Karpas-422 (cell line): ENCODE measurements around the gene UCP2. TPM values are rescaled to one million over a fixed set of nuclear protein-coding genes. Genes with fewer than 3 reads are reported as not detected.

Experiments
- DNase-seq: peaks from one replicate; pipeline ENCODE4 v3.0.0-alpha.2; 2015
- H2AFZ ChIP-seq: fragments of 200-600 bp; sonication (generic); 2 replicates; pipeline ENCODE4 v1.6.1; 2014; ENCODE audit warnings: antibody characterized with exemption, low read length, mixed read lengths
- H3K27ac ChIP-seq: fragments of 200-600 bp; sonication (generic); 2 replicates; pipeline ENCODE4 v1.5.1; 2014; ENCODE audit warnings: mild to moderate bottlenecking, low read length, moderate library complexity
- H3K27me3 ChIP-seq: fragments of 200-600 bp; sonication (generic); 2 replicates; pipeline ENCODE4 v1.6.1; 2014; ENCODE audit warnings: low read length, mixed read lengths
- H3K36me3 ChIP-seq: fragments of 200-600 bp; sonication (generic); 2 replicates; pipeline ENCODE4 v1.6.1; 2014; ENCODE audit warnings: low read length, mixed read lengths; ENCODE audit not compliant: insufficient read depth
- H3K4me1 ChIP-seq: fragments of 200-600 bp; sonication (generic); 2 replicates; pipeline ENCODE4 v1.6.1; 2014; ENCODE audit warnings: mild to moderate bottlenecking, low read length, mixed read lengths
- H3K4me2 ChIP-seq: fragments of 200-600 bp; sonication (generic); 2 replicates; pipeline ENCODE4 v1.6.1; 2014; ENCODE audit warnings: low read length, low read depth, mild to moderate bottlenecking; ENCODE audit not compliant: poor library complexity, severe bottlenecking
- H3K4me3 ChIP-seq: fragments of 200-600 bp; sonication (generic); 2 replicates; pipeline ENCODE4 v1.5.1; 2014; ENCODE audit warnings: mild to moderate bottlenecking, antibody characterized with exemption, low read length, mixed read lengths
- H3K79me2 ChIP-seq: fragments of 200-600 bp; sonication (generic); 2 replicates; pipeline ENCODE4 v1.6.1; 2014; ENCODE audit warnings: mild to moderate bottlenecking, low read length, mixed read lengths
- H3K9ac ChIP-seq: fragments of 200-600 bp; sonication (generic); 2 replicates; pipeline ENCODE4 v1.6.0; 2014; ENCODE audit warnings: low read length
- H3K9me2 ChIP-seq: fragments of 200-600 bp; sonication (generic), shearing (Covaris generic); replicated peaks from 2 replicates; pipeline ENCODE4 v1.6.0; 2014; ENCODE audit warnings: mild to moderate bottlenecking, low read length, moderate library complexity; ENCODE audit not compliant: insufficient read depth
- H3K9me3 ChIP-seq: fragments of 300-700, 200-600 bp; sonication (generic); 2 replicates; pipeline ENCODE4 v1.6.1; 2014; ENCODE audit warnings: low read length, mixed read lengths
- H4K20me1 ChIP-seq: fragments of 200-600 bp; sonication (generic); 2 replicates; pipeline ENCODE4 v1.6.1; 2014; ENCODE audit warnings: mild to moderate bottlenecking, antibody characterized with exemption, low read length, low read depth; ENCODE audit not compliant: insufficient read depth
- total RNA-seq: library from RNA; depleted of rRNA; stranded (reverse); fragments of >200 nt; shearing (Covaris generic); gene quantifications from 2 replicates; pipeline ENCODE4 v1.2.3, GENCODE V29; 2014; ENCODE audit warnings: low replicate concordance

UCP2 gene
- total RNA-seq, 1 experiment from 2014 or later = 274 TPM

DNA sequence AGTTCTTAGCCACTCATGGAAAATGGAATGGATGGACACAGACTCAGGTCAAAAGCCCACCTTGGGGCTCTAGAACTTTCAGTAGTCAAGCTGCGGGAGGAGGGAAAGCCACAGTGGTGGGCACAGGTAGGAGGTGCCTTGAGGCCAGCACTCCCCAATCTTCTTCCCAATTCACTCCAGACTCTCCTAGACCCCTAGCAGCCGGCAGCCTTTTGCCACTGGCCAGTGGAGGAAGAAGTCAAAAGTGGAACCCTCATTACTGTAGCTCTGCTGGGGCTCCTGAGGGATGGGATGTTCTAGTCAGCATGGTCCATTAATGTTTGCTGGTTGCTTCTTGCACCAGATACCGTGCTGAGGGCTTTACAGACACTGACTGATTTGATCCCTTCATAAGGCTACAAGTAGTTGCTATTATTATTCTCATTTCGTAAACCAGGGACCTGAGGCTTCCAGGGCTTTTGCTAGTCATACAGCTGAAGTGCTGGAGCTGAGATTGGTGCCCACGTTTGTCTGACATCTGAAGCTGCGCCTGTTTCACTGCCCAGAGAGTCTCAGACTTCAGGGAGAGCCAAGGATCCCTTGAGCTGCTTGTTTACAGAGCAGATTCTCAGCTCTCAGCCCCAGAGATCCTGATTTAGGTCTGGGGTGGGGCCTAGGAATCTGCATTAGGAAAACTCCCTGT, 25.2 kb upstream of the UCP2 start:
- H3K79me2 ChIP-seq = no peaks in the 10 kb centered on the region
- H3K36me3 ChIP-seq = peaks cover 6% of the 10 kb centered on the region; the same call in 1 of the 2 replicates
- H3K4me2 ChIP-seq = no peak overlapping the region
- H3K4me1 ChIP-seq = peaks cover 30% of the 10 kb centered on the region
- no peaks in the 10 kb centered on the region for H3K27me3 ChIP-seq
- H3K9ac ChIP-seq = no peak overlapping the region
- DNase-seq = no peak
- no peaks in the 10 kb centered on the region for H3K9me3 ChIP-seq
- no peak overlapping the region for H3K27ac ChIP-seq
- H2AFZ ChIP-seq = no peak overlapping the region
- no peak overlapping the region for H3K4me3 ChIP-seq
- H4K20me1 ChIP-seq = 0 out of 2 replicates have a peak, but pooled peaks cover 4% of the 10 kb centered on the region
- H3K9me2 ChIP-seq = no peaks in the 10 kb centered on the region

DNA sequence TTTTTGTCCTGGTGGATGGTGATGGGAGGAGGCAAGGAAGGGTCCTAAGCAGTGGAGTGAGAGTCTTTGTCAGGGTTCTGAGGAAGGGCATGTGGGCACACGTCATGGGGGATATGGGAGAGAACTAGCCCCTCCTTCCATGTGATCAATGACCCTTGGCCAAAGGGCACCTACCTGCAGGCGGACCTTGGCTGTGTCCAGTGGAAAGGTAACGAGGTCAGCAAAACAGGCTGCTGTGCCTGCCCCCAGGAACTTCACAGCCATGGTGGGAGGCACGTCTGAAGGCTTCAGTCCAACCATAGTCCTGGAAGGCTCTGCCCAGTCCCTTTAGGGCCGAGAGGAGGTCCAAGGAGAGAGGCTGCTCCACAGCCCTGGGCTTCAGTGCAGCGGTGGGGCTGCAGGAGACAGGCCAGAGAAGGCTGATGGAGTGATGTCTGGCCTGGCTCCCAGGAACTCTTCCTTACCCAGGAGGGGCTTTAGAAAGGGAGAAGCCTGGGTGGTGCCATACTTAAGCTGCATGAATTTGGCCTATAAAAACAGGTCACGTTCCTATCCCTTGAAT, 24.2 kb upstream of the UCP2 start:
- Histone ChIP-seq H3K79me2 (no peaks in the 10 kb centered on the region), H3K9me3 (no peaks in the 10 kb centered on the region), H3K4me1 (peaks cover 28% of the 10 kb centered on the region), H4K20me1 (0 out of 2 replicates have a peak, but pooled peaks cover 4% of the 10 kb centered on the region), H3K9me2 (no peaks in the 10 kb centered on the region), H3K36me3 (peaks cover 12% of the 10 kb centered on the region; the same call in 1 of the 2 replicates), H2AFZ (no peak overlapping the region), H3K4me2 (no peak overlapping the region), H3K9ac (no peak overlapping the region), H3K27me3 (no peaks in the 10 kb centered on the region), H3K27ac (no peak overlapping the region), H3K4me3 (no peak overlapping the region)
- no peak for DNase-seq

DNA sequence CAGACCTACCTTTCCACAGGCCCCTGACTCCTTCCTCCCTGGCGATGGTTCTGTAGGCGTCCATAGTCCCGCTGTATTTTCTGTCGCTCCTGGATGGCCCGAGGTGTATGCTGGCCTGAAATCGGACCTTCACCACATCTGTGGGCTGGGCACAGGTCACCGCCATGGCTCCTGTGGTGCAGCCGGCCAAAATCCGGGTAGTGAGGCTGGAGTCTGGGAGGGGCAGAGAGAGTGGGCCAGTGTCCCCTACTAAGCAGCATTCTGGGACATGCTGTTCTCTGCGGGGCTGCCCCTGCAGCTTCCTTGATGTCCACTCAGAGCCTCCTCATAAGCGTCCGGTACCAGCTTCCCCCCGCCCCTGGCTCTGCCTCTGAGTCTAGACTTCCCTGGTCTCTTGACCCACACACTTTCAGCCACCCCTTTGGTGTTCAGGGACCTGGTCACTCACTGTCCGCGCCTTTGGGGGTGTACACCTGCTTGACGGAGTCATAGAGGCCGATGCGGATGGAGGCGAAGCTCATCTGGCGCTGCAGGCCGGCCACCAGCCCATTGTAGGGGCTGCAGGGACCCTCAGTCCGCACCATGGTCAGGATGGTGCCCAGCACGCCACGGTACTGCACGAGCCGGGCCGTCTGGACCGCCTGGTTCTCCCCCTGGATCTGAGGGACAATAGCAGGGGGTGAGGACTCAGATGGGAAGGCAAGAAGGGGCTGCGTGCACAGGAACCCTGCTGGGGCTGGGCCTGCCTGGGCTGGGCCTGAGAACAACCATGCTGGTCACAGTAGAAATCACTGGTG, 23.3 kb upstream of the UCP2 start:
- H3K27ac ChIP-seq = no peak overlapping the region
- H3K9me3 ChIP-seq = no peaks in the 10 kb centered on the region
- H4K20me1 ChIP-seq = peaks cover 2% of the 10 kb centered on the region; the same call in 1 of the 2 replicates
- no peaks in the 10 kb centered on the region for H3K79me2 ChIP-seq
- no peak for DNase-seq
- no peaks in the 10 kb centered on the region for H3K27me3 ChIP-seq
- H3K36me3 ChIP-seq = peaks cover 17% of the 10 kb centered on the region; the same call in 1 of the 2 replicates
- no peaks in the 10 kb centered on the region for H3K9me2 ChIP-seq
- H3K4me1 ChIP-seq = peaks cover 19% of the 10 kb centered on the region
- H3K9ac ChIP-seq = no peak overlapping the region
- no peak overlapping the region for H3K4me3 ChIP-seq
- no peak overlapping the region for H3K4me2 ChIP-seq
- H2AFZ ChIP-seq = no peak overlapping the region

DNA sequence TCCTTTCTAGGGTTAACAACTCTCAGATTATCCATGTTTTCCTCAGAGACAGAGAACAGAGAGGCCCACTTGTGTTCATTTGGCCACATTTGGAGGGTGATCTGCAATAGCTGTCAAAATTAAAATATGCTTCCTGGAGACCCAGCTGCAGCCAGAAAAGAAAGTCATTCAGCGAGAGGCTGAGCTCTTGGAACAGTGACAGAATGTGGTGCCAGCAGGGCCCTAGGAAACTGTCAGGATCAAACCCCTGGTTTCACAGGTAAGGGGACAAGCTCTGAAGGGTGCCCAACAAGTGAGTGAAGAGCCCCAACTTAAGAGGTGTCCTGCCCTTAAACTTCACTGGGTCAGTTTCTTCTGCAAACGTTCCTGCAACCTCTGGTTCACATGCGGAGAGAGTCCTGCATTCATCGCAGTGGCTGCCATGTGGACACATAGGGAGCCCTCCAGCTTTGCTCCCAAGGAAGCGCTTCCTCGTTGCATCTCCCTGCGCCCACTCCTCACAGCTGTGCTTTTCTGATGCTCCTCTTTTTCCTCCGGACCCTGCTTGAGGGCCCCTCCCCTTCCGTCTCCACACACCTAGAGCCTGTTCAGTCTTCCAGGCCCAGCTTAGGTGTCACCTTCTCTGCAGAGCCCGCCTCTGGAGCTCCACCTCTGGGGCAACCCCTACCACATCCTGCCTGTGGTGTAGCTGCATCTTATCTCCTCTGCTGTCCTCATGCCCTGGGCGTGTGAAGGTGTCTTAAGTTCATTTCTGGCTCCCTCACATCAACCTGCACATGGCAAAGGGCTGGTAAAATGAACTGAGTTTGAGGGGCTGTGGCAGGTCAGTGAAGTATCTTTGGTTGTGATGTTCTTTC, 22.3 kb upstream of the UCP2 start:
- H3K27ac ChIP-seq = no peak overlapping the region
- H3K79me2 ChIP-seq = no peaks in the 10 kb centered on the region
- no peak overlapping the region for H2AFZ ChIP-seq
- H4K20me1 ChIP-seq = no peaks in the 10 kb centered on the region; the same call in 1 of the 2 replicates
- H3K4me1 ChIP-seq = peaks cover 19% of the 10 kb centered on the region
- no peaks in the 10 kb centered on the region for H3K9me3 ChIP-seq
- no peak for DNase-seq
- peaks cover 17% of the 10 kb centered on the region; the same call in 1 of the 2 replicates for H3K36me3 ChIP-seq
- H3K9me2 ChIP-seq = no peaks in the 10 kb centered on the region
- H3K27me3 ChIP-seq = no peaks in the 10 kb centered on the region
- no peak overlapping the region for H3K9ac ChIP-seq
- H3K4me2 ChIP-seq = no peak overlapping the region
- no peak overlapping the region for H3K4me3 ChIP-seq

DNA sequence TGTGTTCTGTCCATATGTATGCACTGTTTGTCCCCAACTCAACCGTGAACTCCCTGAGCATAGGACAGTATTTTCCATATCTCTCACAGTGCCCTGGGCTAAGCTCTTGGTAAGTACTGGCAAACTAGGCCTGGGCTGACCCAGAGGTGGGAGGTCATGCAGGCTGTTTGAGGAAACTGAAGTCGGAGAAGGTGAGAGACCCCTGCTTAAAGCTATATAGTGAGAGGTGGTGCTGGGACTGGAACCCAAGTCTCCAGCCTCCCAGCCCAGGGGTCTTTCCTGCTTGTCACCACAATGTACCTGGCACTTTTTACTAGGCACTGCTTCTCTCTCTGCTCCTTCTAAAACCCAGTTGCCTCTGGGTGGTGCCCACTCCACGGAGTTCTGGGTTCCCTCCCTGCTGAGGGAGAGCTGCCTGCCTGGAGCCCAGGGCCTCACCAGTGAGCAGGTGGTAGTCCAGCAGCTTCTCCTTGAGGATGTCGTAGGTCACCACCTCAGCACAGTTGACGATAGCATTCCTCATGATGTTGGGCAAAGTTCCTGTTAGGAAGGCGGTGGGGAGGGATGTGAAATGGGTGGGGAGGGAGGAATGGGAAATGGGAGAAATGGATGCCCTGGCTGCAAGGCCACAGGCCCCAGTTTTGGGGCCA, 21.5 kb upstream of the UCP2 start:
- Histone ChIP-seq H3K79me2 (no peaks in the 10 kb centered on the region), H3K27me3 (no peaks in the 10 kb centered on the region), H3K9me2 (no peaks in the 10 kb centered on the region), H3K9me3 (no peaks in the 10 kb centered on the region), H3K4me1 (peaks cover 23% of the 10 kb centered on the region), H3K27ac (no peak overlapping the region), H3K9ac (no peak overlapping the region), H3K4me2 (no peak overlapping the region), H3K4me3 (no peak overlapping the region), H2AFZ (no peak overlapping the region), H4K20me1 (no peaks in the 10 kb centered on the region; the same call in 1 of the 2 replicates), H3K36me3 (peaks cover 17% of the 10 kb centered on the region; the same call in 1 of the 2 replicates)
- DNase-seq = no peak

DNA sequence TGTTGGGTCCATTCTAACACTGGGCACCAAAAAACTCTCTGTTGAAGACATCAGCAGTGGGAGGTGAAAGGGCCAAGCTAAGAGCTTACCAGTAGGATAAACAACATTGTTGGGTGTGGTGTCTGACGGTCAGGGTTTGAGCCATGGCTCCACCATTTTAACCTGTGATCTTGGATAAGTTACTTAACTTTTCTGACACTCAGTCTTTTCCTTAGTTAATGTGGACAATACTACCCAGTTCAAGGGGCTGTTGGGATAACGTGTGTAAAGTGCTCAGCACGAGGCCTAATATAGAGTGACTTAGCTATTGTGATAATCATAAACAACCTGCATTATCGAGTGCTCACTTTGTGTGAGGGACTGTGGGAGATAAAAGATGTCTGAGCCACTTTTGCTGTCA, 20.2 kb upstream of the UCP2 start:
- H3K27ac ChIP-seq = no peak overlapping the region

DNA sequence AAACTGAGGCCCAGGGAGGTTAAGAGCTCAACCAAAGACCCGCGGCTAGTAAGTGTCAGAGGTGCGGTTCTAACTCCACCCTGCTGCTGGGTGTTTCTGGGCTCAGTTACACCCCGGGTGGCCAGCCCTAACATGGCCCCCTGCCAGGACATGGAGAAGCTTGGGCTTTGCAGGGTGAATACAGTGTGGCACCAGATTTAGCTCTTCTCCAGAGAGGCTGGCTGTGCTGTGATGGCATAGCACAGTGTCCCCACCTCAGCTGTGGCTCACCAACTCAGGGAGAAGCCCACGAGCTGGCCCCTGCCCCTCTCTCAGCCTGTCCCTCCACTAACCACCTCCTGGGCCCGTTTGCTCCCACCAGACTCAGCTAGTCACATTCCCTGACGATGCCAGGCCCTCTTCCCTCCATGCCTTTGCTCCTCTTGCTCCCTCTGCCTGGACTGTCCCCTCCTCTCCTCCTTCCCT, 19.2 kb upstream of the UCP2 start:
- peaks cover 36% of the 10 kb centered on the region for H3K4me1 ChIP-seq
- H3K9me3 ChIP-seq = no peaks in the 10 kb centered on the region
- H3K9ac ChIP-seq = no peak overlapping the region
- no peaks in the 10 kb centered on the region; the same call in 1 of the 2 replicates for H4K20me1 ChIP-seq
- no peaks in the 10 kb centered on the region for H3K79me2 ChIP-seq
- H2AFZ ChIP-seq = no peak overlapping the region
- no peaks in the 10 kb centered on the region for H3K27me3 ChIP-seq
- no peak for DNase-seq
- no peaks in the 10 kb centered on the region for H3K9me2 ChIP-seq
- H3K4me3 ChIP-seq = no peak overlapping the region
- H3K4me2 ChIP-seq = no peak overlapping the region
- peaks cover 17% of the 10 kb centered on the region; the same call in 1 of the 2 replicates for H3K36me3 ChIP-seq
- H3K27ac ChIP-seq = no peak overlapping the region

More for the DNA sequence above, 20.2 kb upstream of the UCP2 start:
- Histone ChIP-seq H3K4me3 (no peak overlapping the region), H4K20me1 (no peaks in the 10 kb centered on the region; the same call in 1 of the 2 replicates), H3K9me3 (no peaks in the 10 kb centered on the region), H3K36me3 (peaks cover 17% of the 10 kb centered on the region; the same call in 1 of the 2 replicates), H3K9me2 (no peaks in the 10 kb centered on the region), H3K4me2 (no peak overlapping the region), H3K4me1 (peaks cover 26% of the 10 kb centered on the region), H3K9ac (no peak overlapping the region), H3K79me2 (no peaks in the 10 kb centered on the region), H2AFZ (no peak overlapping the region), H3K27me3 (no peaks in the 10 kb centered on the region)
- DNase-seq = no peak
